Prostate gland (tissue), 2 donors: ENCODE measurements around the gene PALLD. TPM values are rescaled to one million over a fixed set of nuclear protein-coding genes. Genes with fewer than 3 reads are reported as not detected.

Experiments
- DNase-seq: peaks from one replicate; pipeline ENCODE4 v3.0.0-alpha.2; 2019; ENCODE audit warnings: low spot score
- H3K27ac ChIP-seq, 2 donors: fragments of 200-600 bp; sonication (generic); 2 replicates each; pipeline ENCODE4 v1.5.1; 2017 to 2019
- H3K27me3 ChIP-seq: fragments of 200-600 bp; sonication (generic); replicated peaks from 2 replicates; pipeline ENCODE4 v1.5.1; 2019; ENCODE audit not compliant: insufficient read depth
- H3K36me3 ChIP-seq, 2 donors: fragments of 200-600 bp; sonication (generic); 1 replicate in 1 of 2; 2 replicates in 1 of 2; pipeline versions ENCODE4 v1.5.1 to v1.8.1; 2017 to 2019
- H3K4me1 ChIP-seq: fragments of 200-600 bp; sonication (generic); replicated peaks from 2 replicates; pipeline ENCODE4 v1.5.1; 2019
- H3K4me3 ChIP-seq, 2 donors: fragments of 200-600 bp; sonication (generic); 2 replicates each; pipeline ENCODE4 v1.5.1; 2017 to 2019
- H3K9me3 ChIP-seq: fragments of 200-600 bp; sonication (generic); 2 replicates; pipeline ENCODE4 v1.5.1; 2017
- CTCF ChIP-seq, 4 experiments: fragments of 200-600 bp in 2 of 4; fragments of 450-650 bp in 2 of 4; sonication (generic) in 2 of 4; IDR thresholded peaks; 1 replicate in 3 of 4; 2 replicates in 1 of 4; pipeline ENCODE4 v1.5.1; 2016 to 2019; ENCODE audit warnings: antibody characterized with exemption in 4 of 4, mild to moderate bottlenecking in 2 of 4, moderate library complexity in 2 of 4
- POLR2A ChIP-seq: fragments of 450-650 bp; IDR thresholded peaks from one replicate; pipeline ENCODE4 v1.6.1; 2016; ENCODE audit warnings: antibody characterized with exemption, mild to moderate bottlenecking
- POLR2AphosphoS5 ChIP-seq: sonication (generic); formaldehyde crosslinking; IDR thresholded peaks from one replicate; pipeline ENCODE4 v1.6.1; 2017; ENCODE audit warnings: antibody characterized with exemption
- WGBS: methylation state at CpG from one replicate; pipeline ENCODE4 v1.1.5; 2018; 5-methylcytosine and 5-hydroxymethylcytosine counted together
- intact Hi-C: fragments of 100-400 bp; cut with DNase I; formaldehyde crosslinking; loops from one replicate; pipeline ENCODE4 v1.14.2; 2022
- total RNA-seq, 2 donors: library from RNA; depleted of rRNA; stranded (reverse); fragments of >200 nt; gene quantifications; one replicate each; pipeline ENCODE4 v1.1.0, GENCODE V29; 2016

PALLD gene
- total RNA-seq, 2 donors from 2014 or later: 252 TPM

- no peak for DNase-seq
- H3K9me3 ChIP-seq: no peaks in the 10 kb centered on the region
- TF ChIP-seq CTCF (IDR thresholded peaks at IDR 0.05) (no peak), POLR2A (no peak), POLR2AphosphoS5 (no peak)
- WGBS: 34% methylated on average over 2 of the region's 2 CpGs
- no peaks in the 10 kb centered on the region for H3K36me3 ChIP-seq
- intact Hi-C loops: no loop called here
- no peak overlapping the region for H3K4me3 ChIP-seq
- no peaks in the 10 kb centered on the region for H3K4me1 ChIP-seq
- H3K27me3 ChIP-seq: no peaks in the 10 kb centered on the region
- H3K27ac ChIP-seq: no peak overlapping the region
Measured at GRCh38 chr4:168521721-168522120, 24.9 kb downstream of the PALLD start.

GRCh38 chr4:168522356-168522755, 25.5 kb downstream of the PALLD start:
- Histone ChIP-seq H3K36me3 (no peaks in the 10 kb centered on the region), H3K27me3 (no peaks in the 10 kb centered on the region), H3K4me1 (no peaks in the 10 kb centered on the region), H3K4me3 (no peak overlapping the region), H3K27ac (no peak overlapping the region), H3K9me3 (no peaks in the 10 kb centered on the region)
- no peak for DNase-seq
- TF ChIP-seq POLR2A (no peak), POLR2AphosphoS5 (no peak), CTCF (IDR thresholded peaks at IDR 0.05) (no peak)
- WGBS: 54% methylated on average over 2 of the region's 2 CpGs
- intact Hi-C loops: no loop called here

GRCh38 chr4:168522829-168523489, 26.1 kb downstream of the PALLD start:
- Histone ChIP-seq H3K27ac (no peak overlapping the region), H3K9me3 (no peaks in the 10 kb centered on the region), H3K36me3 (no peaks in the 10 kb centered on the region), H3K4me3 (no peak overlapping the region), H3K4me1 (no peaks in the 10 kb centered on the region), H3K27me3 (no peaks in the 10 kb centered on the region)
- DNase-seq: no peak
- WGBS: 86% methylated on average over 2 of the region's 2 CpGs
- intact Hi-C loops: no loop called here
- no peak for TF ChIP-seq POLR2A

GRCh38 chr4:168524006-168524405, 27.2 kb downstream of the PALLD start:
- Histone ChIP-seq H3K4me3 (no peak overlapping the region), H3K27me3 (no peaks in the 10 kb centered on the region), H3K36me3 (no peaks in the 10 kb centered on the region), H3K4me1 (no peaks in the 10 kb centered on the region), H3K27ac (no peak overlapping the region), H3K9me3 (no peaks in the 10 kb centered on the region)
- no peak for TF ChIP-seq POLR2AphosphoS5
- TF ChIP-seq CTCF (IDR thresholded peaks at IDR 0.05): no peak
- TF ChIP-seq POLR2A: no peak
- DNase-seq: no peak
- intact Hi-C loops: no loop called here

- Histone ChIP-seq H3K36me3 (no peaks in the 10 kb centered on the region), H3K4me3 (no peak overlapping the region), H3K27ac (no peak overlapping the region), H3K9me3 (no peaks in the 10 kb centered on the region), H3K27me3 (no peaks in the 10 kb centered on the region), H3K4me1 (no peaks in the 10 kb centered on the region)
- 83% methylated on average over 3 of the region's 3 CpGs for WGBS
- DNase-seq: no peak
- intact Hi-C loops: no loop called here
- TF ChIP-seq CTCF (IDR thresholded peaks at IDR 0.05): no peak
Measured at GRCh38 chr4:168524897-168525296, 28.0 kb downstream of the PALLD start.
